Kidney (tissue), 14 donors: ENCODE data around the gene KDELR3. TPM values are rescaled to one million over a fixed set of nuclear protein-coding genes. Genes with fewer than 3 reads are reported as not detected.
A peak's percentile ranks its signal among the peaks of the same experiment; 100 is the strongest.

Source experiments
- DNase-seq, 5 donors: peaks; one replicate each; pipeline ENCODE4 v3.0.0-alpha.2; 2013 to 2020
- FAIRE-seq: peaks from 2 replicates; lab custom pipeline; 2012; peaks lifted over from hg19 to GRCh38; lab: Jason Lieb, UNC
- H3K27ac ChIP-seq, 2 donors: one replicate each; pipeline ENCODE4 v1.7.0; 2013; ENCODE audit warnings: low read depth in 2 of 2, low read length in 2 of 2, inconsistent platforms in 1 of 2
- H3K27me3 ChIP-seq: one replicate; pipeline ENCODE4 v1.7.1; 2013; ENCODE audit warnings: low read length, inconsistent platforms; ENCODE audit not compliant: control insufficient read depth, insufficient read depth
- H3K36me3 ChIP-seq, 3 donors: one replicate each; pipeline versions ENCODE4 v1.7.0 to v1.7.1; 2013; ENCODE audit warnings: low read length in 3 of 3, control low read depth in 1 of 3, inconsistent platforms in 1 of 3; ENCODE audit not compliant: insufficient read depth in 3 of 3, control insufficient read depth in 2 of 3
- H3K4me1 ChIP-seq, 3 donors: one replicate each; pipeline versions ENCODE4 v1.7.0 to v1.7.1; 2013; ENCODE audit warnings: low read length in 3 of 3, inconsistent platforms in 1 of 3, low read depth in 1 of 3; ENCODE audit not compliant: control insufficient read depth in 2 of 3, insufficient read depth in 2 of 3
- H3K4me3 ChIP-seq, 3 donors: one replicate each; pipeline versions ENCODE4 v1.7.0 to v1.8.1; 2013; ENCODE audit warnings: low read length in 3 of 3, control low read depth in 1 of 3, inconsistent platforms in 1 of 3
- H3K9ac ChIP-seq, 3 donors: one replicate each; pipeline versions ENCODE4 v1.7.0 to v1.7.1; 2013; ENCODE audit warnings: low read length in 3 of 3, control low read depth in 1 of 3, inconsistent platforms in 1 of 3
- H3K9me3 ChIP-seq, 3 donors: one replicate each; pipeline versions ENCODE4 v1.7.0 to v1.7.1; 2013; ENCODE audit warnings: low read length in 3 of 3, control low read depth in 1 of 3, inconsistent platforms in 1 of 3; ENCODE audit not compliant: control insufficient read depth in 2 of 3, insufficient read depth in 1 of 3
- intact Hi-C: fragments of 100-400 bp; cut with DNase I; formaldehyde crosslinking; loops from one replicate; pipeline ENCODE4 v1.11.1; 2022
- polyA plus RNA-seq: library from polyadenylated mRNA; stranded (reverse); fragments of 350-450 nt; fragmentation: Illumina TruSeq; extraction: RNeasy Lipid Tissue Mini Kit (QIAGEN cat#74804); gene quantifications from one replicate; pipeline ENCODE4 v1.2.3, GENCODE V29; 2014; ENCODE audit warnings: low read depth, low replicate concordance; ENCODE audit not compliant: insufficient read depth
- total RNA-seq: library from RNA; stranded (reverse); fragmentation: NEBNext Ultra II Directional; extraction: Animal tissue kit (Norgen Biotek cat#: 25700); gene quantifications from one replicate; pipeline ENCODE4 v1.2.1, GENCODE V29; 2021
- TF ChIP-seq, protein P1 (sequence below): IDR thresholded peaks from 3 replicates; pipeline ENCODE4 v1.5.1; 2012; ENCODE audit warnings: mild to moderate bottlenecking, moderate library complexity, borderline replicate concordance; ENCODE audit not compliant: insufficient read depth; ENCODE audit errors: extremely low read depth
- donor health status: control.
- donor health status: control.
- donor health status: control.
- donor health status: control.
- donor health status: control.
- donor health status: DM: yes; HTN: yes; CAD: no.
- donor health status: Normal renal cell carcinoma (clear cell type).

The KDELR3 gene
- total and polyA plus RNA-seq, 2 donors from 2014 or later, result 11.4 to 16.7 TPM

- DNase-seq (peak in 2 of 5 donors; percentile 40 to 52), FAIRE-seq (no peak)
- H3K9me3 ChIP-seq, result no peaks in the 10 kb centered on the region
- peaks cover 0 to 8% (median 8%) of the 10 kb centered on the region in 3 donors for H3K4me1 ChIP-seq
- H3K27me3 ChIP-seq, result no peaks in the 10 kb centered on the region
- H3K4me3 ChIP-seq, result no peak overlapping the region
- intact Hi-C loops, result no loop called here
- TF ChIP-seq, protein P1, sequence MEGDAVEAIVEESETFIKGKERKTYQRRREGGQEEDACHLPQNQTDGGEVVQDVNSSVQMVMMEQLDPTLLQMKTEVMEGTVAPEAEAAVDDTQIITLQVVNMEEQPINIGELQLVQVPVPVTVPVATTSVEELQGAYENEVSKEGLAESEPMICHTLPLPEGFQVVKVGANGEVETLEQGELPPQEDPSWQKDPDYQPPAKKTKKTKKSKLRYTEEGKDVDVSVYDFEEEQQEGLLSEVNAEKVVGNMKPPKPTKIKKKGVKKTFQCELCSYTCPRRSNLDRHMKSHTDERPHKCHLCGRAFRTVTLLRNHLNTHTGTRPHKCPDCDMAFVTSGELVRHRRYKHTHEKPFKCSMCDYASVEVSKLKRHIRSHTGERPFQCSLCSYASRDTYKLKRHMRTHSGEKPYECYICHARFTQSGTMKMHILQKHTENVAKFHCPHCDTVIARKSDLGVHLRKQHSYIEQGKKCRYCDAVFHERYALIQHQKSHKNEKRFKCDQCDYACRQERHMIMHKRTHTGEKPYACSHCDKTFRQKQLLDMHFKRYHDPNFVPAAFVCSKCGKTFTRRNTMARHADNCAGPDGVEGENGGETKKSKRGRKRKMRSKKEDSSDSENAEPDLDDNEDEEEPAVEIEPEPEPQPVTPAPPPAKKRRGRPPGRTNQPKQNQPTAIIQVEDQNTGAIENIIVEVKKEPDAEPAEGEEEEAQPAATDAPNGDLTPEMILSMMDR, result no peak
- H3K9ac ChIP-seq, result no peak overlapping the region
- no peak overlapping the region for H3K27ac ChIP-seq
- no peaks in the 10 kb centered on the region for H3K36me3 ChIP-seq
These were observed 48.1 kb upstream of the KDELR3 start for GRCh38 chr22:38419858-38420160.

DNA sequence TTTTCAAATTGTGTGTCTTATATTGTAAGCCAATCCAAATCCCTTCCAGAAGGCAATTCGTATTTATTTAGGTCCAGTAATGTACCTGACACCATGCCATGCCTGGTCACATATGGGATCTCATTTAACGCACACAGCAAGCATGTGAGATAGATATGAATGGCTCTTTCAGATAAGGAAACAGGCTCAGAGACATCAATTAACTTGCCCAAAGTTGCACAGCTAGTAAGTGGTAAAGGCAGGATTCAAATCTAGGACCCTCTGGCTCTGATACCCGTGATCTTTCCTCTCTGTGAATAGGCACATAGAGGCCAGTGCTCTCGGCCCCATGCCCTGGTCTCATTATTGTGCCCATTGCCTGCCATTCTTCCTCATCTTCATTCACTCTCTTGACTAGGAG lies 47.2 kb upstream of the KDELR3 start:
- H3K36me3 ChIP-seq, result no peaks in the 10 kb centered on the region
- intact Hi-C loops, result no loop called here
- H3K4me3 ChIP-seq, result no peak overlapping the region
- H3K9ac ChIP-seq, result no peak overlapping the region
- TF ChIP-seq, protein P1, result no peak
- DNase-seq, result no peak
- no peak overlapping the region for H3K27ac ChIP-seq
- no peak for FAIRE-seq
- no peaks in the 10 kb centered on the region for H3K27me3 ChIP-seq
- H3K4me1 ChIP-seq, result peaks cover 0 to 8% (median 8%) of the 10 kb centered on the region in 3 donors
- no peaks in the 10 kb centered on the region for H3K9me3 ChIP-seq

DNA sequence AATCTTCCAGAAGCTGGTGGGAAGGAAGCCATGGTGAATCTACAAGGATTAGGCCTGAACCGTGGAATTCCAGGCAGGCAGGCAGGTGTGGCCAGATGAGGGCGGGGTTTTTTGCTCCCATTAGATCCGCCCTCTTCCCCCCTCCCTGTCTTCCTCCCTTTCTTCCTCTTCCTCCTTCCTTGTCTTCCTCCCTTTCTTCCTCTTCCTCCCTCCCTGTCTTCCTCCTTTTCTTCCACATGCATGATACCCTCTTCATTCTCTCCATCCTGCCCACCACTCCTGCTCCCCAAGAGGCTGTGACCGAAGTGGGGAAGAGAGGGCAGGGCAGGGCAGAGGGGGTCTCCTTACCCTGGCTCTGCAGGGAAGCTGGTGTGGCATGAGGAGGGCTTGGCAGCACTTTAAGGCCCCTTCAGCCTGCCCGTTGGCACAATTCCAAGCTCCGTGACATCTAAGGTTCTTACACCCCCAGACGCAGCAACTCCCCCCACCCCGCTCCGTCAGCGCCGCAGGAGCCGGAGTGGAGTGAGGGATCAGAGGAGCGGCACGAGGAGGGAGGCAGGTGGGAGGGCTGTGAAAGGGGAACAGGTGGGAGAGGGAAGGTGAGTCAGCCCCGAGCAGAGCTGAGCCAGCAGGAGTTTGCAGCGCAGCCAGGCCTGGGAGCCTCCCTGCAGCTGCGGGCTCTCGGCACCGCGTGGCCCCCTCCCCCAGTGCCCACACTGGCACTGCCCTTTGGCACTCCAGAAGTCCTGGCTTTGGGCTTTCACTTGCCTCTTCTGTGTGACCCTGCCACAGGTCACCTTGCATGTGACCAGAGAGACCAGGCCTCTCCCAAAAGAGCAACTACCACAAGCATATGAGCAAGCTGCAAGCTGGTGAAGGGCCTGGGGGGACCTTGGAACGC lies 45.0 kb upstream of the KDELR3 start:
- intact Hi-C loops, result no loop called here
- no peak for FAIRE-seq

More for the DNA sequence above, 45.0 kb upstream of the KDELR3 start:
- no peaks in the 10 kb centered on the region for H3K9me3 ChIP-seq
- TF ChIP-seq, protein P1, result no peak
- H3K9ac ChIP-seq, result peak overlapping the region in 1 of 3 donors; percentile 34
- no peak overlapping the region for H3K27ac ChIP-seq
- H3K36me3 ChIP-seq, result no peaks in the 10 kb centered on the region
- no peaks in the 10 kb centered on the region for H3K27me3 ChIP-seq
- peak; percentile 75 to 84 (median 83) for DNase-seq
- peaks cover 0 to 8% (median 8%) of the 10 kb centered on the region in 3 donors for H3K4me1 ChIP-seq
- H3K4me3 ChIP-seq, result no peak overlapping the region
